GM18505 (cell line): ENCODE results near the gene MEGF10.

Source experiments
- ATAC-seq: cut with Tn5 transposase; IDR thresholded peaks from one replicate; pipeline ENCODE4 v1.9.1; 2021; ENCODE audit not compliant: unreplicated experiment
- POLR2A ChIP-seq: IDR thresholded peaks from 4 replicates; pipeline ENCODE4 v1.6.1; 2011; ENCODE audit warnings: borderline replicate concordance; ENCODE audit not compliant: insufficient read depth, insufficient read length; ENCODE audit errors: extremely low read depth

MEGF10 gene

GRCh38 chr5:127505905-127506304, 215.3 kb downstream of the MEGF10 start:
- ATAC-seq, result no peak
- no peak for TF ChIP-seq POLR2A

GRCh38 chr5:127506616-127507015, 216.0 kb downstream of the MEGF10 start:
- no peak for ATAC-seq
- no peak for TF ChIP-seq POLR2A

GRCh38 chr5:127508644-127509373, 218.2 kb downstream of the MEGF10 start:
- no peak for ATAC-seq
- no peak for TF ChIP-seq POLR2A
